Forelimb muscle (tissue), 1 donor: ENCODE results near the gene BRD3OS. TPM values are rescaled to one million over a fixed set of nuclear protein-coding genes. Genes with fewer than 3 reads are reported as not detected.

Experiments
- DNase-seq: peaks from one replicate; pipeline ENCODE4 v3.0.0-alpha.2; 2013; ENCODE audit warnings: low read depth
- polyA plus RNA-seq: library from polyadenylated mRNA; unstranded; fragments of 120-200 nt; gene quantifications from one replicate; pipeline ENCODE4 v1.2.1, GENCODE V29; 2013; ENCODE audit not compliant: insufficient read length

BRD3OS gene
- 9.3 TPM for polyA plus RNA-seq

DNA sequence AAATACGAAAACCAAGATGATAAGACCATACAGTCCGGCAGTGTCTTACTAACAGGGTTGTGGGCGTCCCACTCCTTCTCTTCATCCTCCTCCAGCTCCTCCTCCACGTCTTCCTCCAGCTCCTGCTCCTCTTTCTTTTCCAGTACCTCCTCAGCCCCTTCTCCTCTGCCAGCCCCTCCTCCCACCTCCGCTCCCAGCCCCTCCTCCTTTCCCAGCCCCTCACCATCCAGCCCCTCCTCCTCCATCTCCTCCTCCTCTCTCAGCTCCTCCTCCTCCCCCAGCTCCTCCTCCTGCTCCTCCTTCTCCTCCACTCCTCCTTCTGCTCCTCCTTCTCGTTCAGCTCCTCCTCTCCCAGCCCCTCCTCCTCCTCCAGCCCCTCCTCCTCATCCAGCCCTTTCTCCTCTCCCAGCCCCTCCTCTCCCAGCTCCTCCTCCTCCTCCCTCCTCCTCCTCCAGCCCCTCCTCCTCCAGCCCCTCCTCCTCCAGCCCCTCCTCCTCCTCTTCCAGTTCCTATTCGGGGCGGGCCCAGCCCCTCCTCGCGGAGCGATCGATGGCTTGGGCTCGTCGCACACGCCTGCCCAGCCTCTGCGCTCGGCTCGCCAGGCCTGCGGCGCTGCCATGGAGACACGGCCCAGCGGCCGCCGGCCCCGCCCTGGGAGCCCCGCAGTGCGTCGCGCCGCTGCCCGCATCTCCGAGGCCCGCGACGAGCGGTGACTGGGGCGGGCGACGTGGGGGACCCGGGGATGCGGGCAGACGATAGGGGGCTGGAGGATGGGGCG lies at the start of gene BRD3OS:
Gene BRD3OS, plus strand, starts transcription at position 654 of the 778 bp plus-strand sequence. CDS start 1,267 bp downstream, outside the sequence.
- DNase-seq, result peak; percentile 89

GRCh38 chr9:133975511-133975910 lies 49.8 kb upstream of the BRD3OS start:
- DNase-seq, result no peak

DNA sequence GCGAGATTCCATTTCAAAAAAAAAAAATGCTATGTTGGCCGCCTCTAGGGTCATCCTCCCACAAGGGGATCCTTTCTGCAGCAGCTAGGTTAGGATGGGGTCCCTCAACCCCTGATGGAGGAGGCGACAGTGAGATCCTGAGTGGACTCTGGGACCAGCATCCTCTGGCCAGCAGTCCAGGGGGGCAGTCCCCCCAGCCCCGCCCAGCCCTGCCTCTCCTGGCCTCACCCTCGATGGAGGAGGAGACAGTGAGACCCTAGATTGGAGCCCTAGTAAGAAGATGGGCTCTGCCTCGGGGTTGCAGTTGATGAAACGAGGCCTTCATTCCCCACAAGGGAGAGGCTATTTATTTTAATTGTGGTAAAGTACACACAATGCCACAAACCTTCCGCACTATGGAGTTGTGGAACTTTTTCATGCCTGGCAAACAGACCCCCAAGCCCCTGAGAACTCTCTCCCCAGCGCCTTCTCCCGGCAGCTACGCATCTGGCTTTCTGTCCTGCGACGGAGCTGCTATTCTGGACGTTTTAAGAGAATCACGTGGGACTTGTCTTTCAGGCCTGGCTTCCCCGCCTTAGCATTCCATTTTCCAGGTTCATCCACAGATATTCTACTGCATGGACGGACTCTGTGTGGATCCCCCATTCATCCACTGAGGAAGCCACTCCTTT lies 49.0 kb upstream of the BRD3OS start:
- DNase-seq, result no peak

DNA sequence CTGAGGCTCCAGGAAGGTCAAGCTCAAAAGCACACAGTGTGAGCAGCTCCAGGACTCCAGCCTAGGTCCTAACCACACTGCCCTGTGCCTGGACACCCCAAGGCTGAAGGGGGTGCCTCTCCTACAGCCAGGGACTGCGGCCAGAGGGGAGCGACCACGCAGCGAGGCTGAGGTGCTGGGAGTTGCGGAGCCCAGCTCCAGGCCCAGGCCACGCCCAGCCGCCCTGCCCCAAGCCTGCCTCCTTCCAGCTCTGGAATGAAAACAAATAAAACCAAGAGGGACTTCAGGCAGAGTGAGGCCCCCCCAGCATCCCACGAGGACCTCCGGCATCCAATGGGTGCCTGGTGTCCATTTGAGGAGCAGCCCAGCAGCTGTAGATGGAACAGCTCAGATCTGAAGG lies 48.4 kb upstream of the BRD3OS start:
- DNase-seq, result no peak

GRCh38 chr9:133977421-133978201 lies 47.7 kb upstream of the BRD3OS start:
- DNase-seq, result no peak

DNA sequence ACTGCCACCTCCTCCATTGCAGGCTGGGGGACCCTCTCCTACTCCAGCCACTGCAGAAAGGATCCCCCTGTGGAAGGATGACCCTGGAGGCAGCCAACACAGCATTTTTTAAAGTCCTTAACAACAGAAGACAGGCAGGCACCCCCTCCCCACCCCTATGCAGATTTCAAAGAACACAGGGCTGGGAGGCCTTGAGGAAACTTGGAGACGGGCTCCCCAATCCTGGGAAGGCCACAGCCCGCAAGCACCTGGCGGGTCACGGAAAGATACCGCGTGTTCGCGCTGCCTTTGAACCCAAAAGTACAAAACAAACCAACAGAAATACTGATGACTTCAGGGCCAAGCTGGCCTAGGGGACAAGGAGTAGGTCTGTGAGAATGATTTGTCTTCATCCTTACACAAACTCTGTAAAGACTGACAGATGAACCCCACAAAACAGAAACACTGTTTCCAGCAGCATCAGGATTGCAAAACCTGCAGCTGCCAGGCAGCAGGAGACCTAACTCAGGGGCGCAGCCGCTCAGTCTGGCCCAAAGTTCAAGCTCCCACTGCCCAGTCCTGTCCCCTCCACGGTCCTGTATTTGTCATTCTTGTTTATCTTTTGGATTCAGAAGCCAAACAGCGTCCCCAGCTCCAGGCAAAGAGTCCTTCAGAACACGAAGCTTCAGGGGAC lies 46.9 kb upstream of the BRD3OS start:
- DNase-seq, result no peak

GRCh38 chr9:133978899-133979272 lies 46.4 kb upstream of the BRD3OS start:
- no peak for DNase-seq

DNA sequence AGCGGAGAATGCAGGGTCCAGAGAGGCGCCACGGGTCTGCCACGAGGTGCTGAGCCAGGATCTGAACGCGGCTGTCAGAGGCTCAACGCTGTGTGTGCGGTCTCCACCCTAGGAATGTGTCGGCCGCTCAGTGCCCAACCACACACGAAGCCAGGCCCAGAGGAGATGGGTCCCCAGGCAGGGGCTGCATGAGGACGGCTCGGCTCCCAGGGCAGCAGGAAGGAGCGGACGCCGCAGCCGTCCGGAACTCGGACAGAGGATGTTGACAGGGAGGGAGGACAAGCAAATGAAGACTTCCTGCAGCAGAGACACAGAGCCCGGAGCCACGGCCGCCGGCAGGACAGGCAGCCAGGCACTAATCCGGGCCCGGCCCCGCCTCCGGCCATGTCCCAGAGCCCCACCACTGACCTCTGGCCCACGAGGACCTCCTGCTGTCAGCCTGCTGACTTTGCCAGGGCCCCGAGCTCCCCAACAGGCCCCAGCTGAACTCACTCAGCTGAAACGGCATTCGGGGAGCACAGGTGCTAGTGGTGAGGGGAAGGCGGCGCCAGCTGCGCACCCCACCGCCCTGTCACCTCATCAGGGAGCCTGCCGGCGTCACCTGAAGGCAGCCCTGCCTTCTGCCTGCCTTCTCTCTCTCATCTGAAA lies 45.9 kb upstream of the BRD3OS start:
- no peak for DNase-seq

DNA sequence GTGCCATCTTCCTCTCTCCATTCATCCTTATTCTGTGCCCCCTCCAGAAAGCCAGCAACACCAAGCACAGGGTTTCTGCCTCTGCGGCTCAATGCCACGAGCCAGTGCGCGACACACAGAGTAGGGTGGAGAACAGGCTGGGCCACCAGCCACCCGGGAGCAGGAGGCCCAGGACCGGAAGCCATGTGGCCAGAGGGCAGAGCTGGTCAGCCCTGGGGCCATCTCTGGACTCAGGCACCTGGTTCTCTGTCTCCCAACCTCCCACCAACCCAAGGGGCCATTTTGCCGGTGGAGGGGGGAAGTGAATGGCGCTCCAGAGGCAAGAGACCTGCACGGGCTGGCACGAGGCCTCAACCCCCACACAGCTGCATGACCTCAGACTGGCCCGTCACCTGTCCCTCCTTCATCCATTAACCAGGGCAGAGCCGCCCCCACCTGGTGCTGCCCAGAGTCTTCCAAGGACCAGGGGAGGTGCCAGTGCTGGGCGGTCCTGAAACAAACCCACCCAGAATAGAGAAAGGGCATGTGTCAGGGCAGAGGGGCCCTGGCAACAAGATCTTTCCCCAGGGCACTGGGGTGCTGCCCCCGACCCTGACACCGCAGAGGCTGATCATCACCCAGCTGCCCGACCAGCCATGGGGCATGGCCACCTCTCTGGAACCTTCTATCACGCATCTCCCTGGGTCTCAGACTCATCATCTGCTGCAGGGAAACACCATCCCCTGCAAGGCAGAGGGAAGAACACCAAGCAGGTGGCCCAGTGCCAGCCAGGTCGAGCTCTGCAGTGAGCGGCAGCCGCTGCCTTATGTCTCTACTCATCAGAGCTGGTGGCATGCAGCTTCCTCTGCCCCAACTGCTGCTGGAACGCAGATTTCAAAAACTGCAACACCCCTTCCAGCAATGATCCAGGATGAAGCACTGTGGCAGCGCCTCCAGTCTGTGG lies 45.1 kb upstream of the BRD3OS start:
- no peak for DNase-seq

DNA sequence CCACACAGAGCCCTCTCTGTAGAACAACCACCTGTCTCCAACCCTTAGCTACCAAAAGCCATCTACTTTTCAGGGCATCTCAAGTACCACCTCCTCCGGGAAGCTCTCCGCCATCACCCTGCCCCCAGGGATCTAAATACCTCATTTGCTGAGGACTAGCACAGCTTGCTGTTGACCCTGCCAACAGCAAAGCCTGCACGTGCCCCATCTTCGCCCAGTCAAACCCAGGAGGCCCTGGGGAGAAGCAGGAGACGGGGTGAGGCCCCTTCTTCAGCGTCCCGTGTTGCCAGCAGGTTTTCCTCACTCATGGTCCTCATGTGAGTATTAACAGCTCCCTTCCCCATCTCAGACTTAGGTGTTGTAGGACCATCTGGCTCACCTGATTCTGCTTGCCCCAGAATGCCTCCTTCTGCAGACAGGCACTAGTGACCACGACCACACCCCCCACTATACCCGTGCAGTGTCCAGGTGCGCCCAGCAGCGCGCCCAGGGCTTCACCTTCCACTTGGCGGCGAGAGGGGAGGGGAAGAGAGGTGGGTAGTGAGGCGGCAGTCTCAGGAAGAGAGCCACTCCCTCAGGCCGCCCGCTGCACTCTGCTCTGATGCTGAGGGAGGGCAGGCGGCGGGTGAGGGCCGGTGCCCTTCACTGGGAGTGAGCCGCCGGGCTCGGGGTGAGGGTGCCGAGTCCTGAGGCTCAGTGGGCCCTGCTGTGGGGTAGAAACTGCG lies 44.3 kb upstream of the BRD3OS start:
- no peak for DNase-seq

- no peak for DNase-seq
Measured at GRCh38 chr9:133981589-133981957, 43.7 kb upstream of the BRD3OS start.

DNA sequence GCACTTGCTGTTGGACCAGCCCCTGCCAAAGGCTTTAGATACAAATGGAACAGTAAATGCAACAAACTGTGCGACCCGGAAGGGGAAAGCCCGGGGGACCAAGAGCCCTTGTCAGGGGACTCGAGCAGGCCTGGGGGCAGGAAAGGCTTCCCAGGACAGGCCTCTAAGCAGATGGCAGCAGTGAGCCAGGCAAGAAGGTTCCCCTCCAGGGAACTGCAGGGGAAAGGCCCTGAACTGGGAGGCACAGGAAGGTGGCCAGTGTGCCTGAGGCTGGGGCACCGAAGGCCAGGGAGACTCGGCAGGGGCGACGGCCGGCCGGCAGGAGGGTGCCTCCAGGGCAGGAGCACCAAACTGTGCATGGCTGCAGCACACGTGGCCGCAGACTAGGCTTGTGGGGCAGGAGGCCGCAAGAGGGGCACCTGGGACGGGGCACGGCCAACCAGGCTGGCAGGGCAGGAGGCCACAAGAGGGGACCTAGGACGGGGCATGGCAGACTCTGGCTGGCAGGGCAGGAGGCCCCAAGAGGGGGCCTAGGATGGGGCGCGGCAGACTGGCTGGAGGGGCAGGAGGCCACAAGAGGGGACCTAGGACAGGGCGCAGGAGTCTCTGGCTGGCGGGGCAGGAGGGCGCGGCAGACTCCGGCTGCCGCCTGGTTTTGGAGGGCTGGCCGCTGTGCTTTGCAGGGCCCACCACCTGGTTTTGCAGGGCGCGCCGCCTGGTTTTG lies 43.2 kb upstream of the BRD3OS start:
- DNase-seq, result no peak

- no peak for DNase-seq
Measured at GRCh38 chr9:133982971-133983720, 42.1 kb upstream of the BRD3OS start.

GRCh38 chr9:133986061-133986460 lies 39.2 kb upstream of the BRD3OS start:
- DNase-seq, result no peak

- no peak for DNase-seq
Measured at GRCh38 chr9:133986774-133987445, 38.4 kb upstream of the BRD3OS start.

DNA sequence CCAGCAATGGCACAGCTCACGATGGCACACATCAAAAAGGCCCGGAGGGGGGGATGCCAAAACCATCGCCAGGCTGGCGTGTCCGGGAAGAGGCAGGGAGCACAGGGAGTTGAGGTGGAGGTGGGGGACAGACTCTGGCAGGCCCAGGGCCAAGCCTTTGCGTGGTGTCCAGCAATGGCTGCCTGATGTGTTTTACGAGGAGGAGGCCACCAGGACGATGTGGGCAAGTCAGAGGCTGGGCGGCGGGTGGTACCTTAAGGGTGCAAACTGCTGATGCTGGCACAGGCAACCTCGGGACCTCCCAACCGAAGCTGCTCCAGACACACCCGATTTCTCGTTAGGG lies 37.9 kb upstream of the BRD3OS start:
- DNase-seq, result no peak

GRCh38 chr9:133987946-133988665 lies 37.2 kb upstream of the BRD3OS start:
- DNase-seq, result no peak
